Astrocyte of the cerebellum (primary cell): ENCODE measurements around the gene FOXO3.

Experiments used
- DNase-seq: peaks from one replicate; pipeline ENCODE4 v3.0.0-alpha.2; 2011; ENCODE audit warnings: low read depth
- H3K4me3 ChIP-seq: 2 replicates; pipeline ENCODE4 v1.5.1; 2011; ENCODE audit warnings: mild to moderate bottlenecking, low read depth, low read length, moderate library complexity
- in situ Hi-C: cut with HindIII; loops from 2 replicates; pipeline ENCODE4 v1.10.0; 2017; ENCODE audit warnings: low sequenced_read_pairs
- TF ChIP-seq, protein P1 (sequence below): IDR thresholded peaks from 2 replicates; pipeline ENCODE4 v1.5.1; 2012; ENCODE audit warnings: low read length, low read depth, moderate library complexity, mild to moderate bottlenecking; ENCODE audit errors: missing control alignments

FOXO3 gene

DNA sequence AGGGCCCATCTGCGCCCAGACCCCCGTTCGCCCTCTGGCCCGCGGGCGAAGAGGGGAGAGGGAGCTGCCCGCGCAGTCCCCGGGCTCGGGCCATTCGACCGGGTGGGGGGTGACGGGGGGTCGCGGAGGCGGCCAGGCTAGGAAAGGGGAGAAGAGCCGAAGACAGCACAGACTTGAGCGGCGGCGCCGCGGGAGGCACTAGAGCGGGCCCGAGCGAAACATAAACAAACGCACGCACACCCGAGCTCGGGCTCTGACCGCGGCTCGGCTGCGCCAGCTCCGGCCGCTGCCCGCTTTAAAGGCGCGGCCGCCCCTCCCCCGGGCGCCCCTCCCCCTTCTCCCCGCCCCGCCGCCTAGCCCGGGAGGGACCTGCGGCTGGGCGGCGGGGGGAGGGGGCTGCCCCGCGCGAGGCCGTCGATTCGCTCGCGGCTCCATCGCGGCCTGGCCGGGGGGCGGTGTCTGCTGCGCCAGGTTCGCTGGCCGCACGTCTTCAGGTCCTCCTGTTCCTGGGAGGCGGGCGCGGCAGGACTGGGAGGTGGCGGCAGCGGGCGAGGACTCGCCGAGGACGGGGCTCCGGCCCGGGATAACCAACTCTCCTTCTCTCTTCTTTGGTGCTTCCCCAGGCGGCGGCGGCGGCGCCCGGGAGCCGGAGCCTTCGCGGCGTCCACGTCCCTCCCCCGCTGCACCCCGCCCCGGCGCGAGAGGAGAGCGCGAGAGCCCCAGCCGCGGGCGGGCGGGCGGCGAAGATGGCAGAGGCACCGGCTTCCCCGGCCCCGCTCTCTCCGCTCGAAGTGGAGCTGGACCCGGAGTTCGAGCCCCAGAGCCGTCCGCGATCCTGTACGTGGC lies at the start of gene FOXO3:
Gene FOXO3 (plus strand): TSS at position 455 of the 846 bp plus-strand sequence. CDS start 292 bp downstream, at position 747.
- peak; percentile 66 for DNase-seq
- in situ Hi-C loops = no loop called here
- TF ChIP-seq, protein P1, sequence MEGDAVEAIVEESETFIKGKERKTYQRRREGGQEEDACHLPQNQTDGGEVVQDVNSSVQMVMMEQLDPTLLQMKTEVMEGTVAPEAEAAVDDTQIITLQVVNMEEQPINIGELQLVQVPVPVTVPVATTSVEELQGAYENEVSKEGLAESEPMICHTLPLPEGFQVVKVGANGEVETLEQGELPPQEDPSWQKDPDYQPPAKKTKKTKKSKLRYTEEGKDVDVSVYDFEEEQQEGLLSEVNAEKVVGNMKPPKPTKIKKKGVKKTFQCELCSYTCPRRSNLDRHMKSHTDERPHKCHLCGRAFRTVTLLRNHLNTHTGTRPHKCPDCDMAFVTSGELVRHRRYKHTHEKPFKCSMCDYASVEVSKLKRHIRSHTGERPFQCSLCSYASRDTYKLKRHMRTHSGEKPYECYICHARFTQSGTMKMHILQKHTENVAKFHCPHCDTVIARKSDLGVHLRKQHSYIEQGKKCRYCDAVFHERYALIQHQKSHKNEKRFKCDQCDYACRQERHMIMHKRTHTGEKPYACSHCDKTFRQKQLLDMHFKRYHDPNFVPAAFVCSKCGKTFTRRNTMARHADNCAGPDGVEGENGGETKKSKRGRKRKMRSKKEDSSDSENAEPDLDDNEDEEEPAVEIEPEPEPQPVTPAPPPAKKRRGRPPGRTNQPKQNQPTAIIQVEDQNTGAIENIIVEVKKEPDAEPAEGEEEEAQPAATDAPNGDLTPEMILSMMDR = no peak
- H3K4me3 ChIP-seq = peak within 1 kb of the TSS; percentile 93

GRCh38 chr6:108518714-108519576 lies 41.8 kb upstream of the FOXO3 start:
- TF ChIP-seq, protein P1 = peak; percentile 66
- in situ Hi-C loops = no loop called here
- no peak for DNase-seq
- no peak overlapping the region for H3K4me3 ChIP-seq

GRCh38 chr6:108521616-108522107 lies 39.1 kb upstream of the FOXO3 start:
- TF ChIP-seq, protein P1 = no peak
- no peak for DNase-seq
- H3K4me3 ChIP-seq = no peak overlapping the region
- in situ Hi-C loops = no loop called here

- TF ChIP-seq, protein P1 = no peak
- in situ Hi-C loops = no loop called here
- H3K4me3 ChIP-seq = no peak overlapping the region
- DNase-seq = no peak
These were observed 37.0 kb upstream of the FOXO3 start for GRCh38 chr6:108523697-108524096.

DNA sequence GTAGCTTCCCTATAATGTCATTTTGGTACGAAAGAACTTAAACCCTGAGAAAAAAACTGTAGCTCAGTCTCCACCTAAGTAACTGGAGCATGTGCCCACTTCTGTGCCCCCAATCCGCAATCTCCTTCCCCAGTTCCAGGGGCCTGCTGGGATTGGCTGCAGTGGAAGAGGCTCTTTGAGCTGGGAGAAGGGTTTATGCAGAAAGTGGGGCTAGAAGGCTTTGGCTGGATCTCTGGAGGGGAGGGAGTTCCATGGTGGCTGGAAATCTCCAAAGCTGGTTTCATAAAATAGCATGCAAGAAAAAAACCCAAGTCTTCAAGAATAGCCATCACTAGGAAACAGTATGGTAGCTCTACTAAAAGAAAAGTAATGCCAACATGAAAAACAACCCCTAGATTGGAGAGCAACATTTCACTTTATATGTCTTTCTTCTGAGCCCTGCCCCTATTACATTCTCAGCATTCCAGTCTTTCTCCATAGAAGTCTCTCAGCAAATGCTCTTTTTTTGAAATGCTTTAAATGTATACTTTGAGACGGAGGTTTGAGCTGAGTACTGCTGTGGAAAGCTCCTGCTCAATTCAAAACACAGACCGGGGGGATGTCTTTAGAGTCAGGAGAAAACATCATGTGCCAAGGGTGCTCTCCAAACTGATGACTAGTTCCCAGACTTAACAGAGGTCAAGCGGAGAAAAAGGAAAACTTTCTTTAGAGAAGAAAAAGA lies 36.0 kb upstream of the FOXO3 start:
- in situ Hi-C loops = no loop called here
- DNase-seq = no peak
- no peak overlapping the region for H3K4me3 ChIP-seq
- TF ChIP-seq, protein P1 = no peak

- peak; percentile 27 for DNase-seq
These were observed 34.0 kb upstream of the FOXO3 start for GRCh38 chr6:108526739-108527174.

More at GRCh38 chr6:108526739-108527174, 34.0 kb upstream of the FOXO3 start:
- no peak overlapping the region for H3K4me3 ChIP-seq
- in situ Hi-C loops = no loop called here
- TF ChIP-seq, protein P1 = peak; percentile 83
